ENCODE data around the gene TCAP. TPM values are rescaled to one million over a fixed set of nuclear protein-coding genes. Genes with fewer than 3 reads are reported as not detected.
A peak's percentile ranks its signal among the peaks of the same experiment; 100 is the strongest.

TCAP gene, protein sequence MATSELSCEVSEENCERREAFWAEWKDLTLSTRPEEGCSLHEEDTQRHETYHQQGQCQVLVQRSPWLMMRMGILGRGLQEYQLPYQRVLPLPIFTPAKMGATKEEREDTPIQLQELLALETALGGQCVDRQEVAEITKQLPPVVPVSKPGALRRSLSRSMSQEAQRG
- total RNA-seq: 1 to 10 TPM; 2.3 to 3.0 TPM

GRCh38 chr17:39664581-39665561 lies at the start of gene TCAP:
TSS of gene TCAP (plus strand) at chr17:39665349. CDS start at chr17:39665360, 11 bp downstream.
- Mint-ChIP-seq H3K36me3 (no peaks in the 10 kb centered on the region), H3K9me3 (no peaks in the 10 kb centered on the region), H3K27ac (no peak within 1 kb of the TSS)
- no peak for DNase-seq (ENCODE audit: low spot score in 2 of 2)
- ATAC-seq: no peak

DNA sequence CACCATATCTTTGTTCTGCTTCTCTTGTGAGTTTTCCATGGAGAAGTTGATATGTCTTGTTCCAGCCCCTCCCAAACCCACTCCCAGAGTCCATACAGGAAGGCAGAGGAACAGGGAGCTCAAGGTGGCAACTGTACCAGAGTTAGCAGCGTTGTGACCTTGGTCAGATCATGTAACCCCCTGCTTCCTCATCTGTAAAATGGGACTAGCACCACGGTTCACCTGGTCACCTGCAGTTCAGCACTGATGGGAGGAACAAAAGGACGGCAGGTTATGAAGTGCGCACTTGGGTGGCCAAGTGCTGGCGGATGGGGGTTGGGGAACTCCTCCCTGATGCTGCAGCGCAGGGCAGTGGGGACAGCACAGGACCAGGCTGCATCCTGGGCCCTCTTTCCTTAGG lies 49.7 kb upstream of the TCAP start:
- Mint-ChIP-seq H3K9me3 (no peaks in the 10 kb centered on the region), H3K27ac (no peak overlapping the region), H3K36me3 (no peaks in the 10 kb centered on the region)
- ATAC-seq (no peak), DNase-seq (ENCODE audit: low spot score in 2 of 2) (no peak)

DNA sequence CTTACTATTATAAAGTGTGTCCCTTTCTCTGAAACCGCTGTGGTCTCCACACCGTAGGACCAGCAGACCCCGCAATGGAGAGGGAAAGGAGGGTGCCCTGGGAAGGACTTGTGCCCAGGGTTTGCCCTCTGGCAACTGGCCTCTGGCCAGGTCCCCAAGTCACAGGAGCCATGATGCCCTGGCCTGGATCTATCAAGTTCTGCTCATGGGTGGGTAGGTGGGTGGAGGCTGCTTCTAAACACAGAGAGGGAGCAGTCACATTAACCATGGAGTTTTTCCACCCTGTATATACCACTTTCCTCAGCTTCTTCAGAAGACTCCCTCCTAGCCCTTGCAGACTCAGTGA lies 48.1 kb upstream of the TCAP start:
- Mint-ChIP-seq H3K27ac (no peak overlapping the region), H3K36me3 (no peaks in the 10 kb centered on the region), H3K9me3 (no peaks in the 10 kb centered on the region)
- DNase-seq (ENCODE audit: low spot score in 2 of 2) (no peak), ATAC-seq (no peak)

- no peaks in the 10 kb centered on the region for H3K36me3 Mint-ChIP-seq
- peak; percentile 48 to 66 for DNase-seq (ENCODE audit: low spot score in 2 of 2)
- H3K9me3 Mint-ChIP-seq: no peaks in the 10 kb centered on the region
- no peak overlapping the region for H3K27ac Mint-ChIP-seq
- ATAC-seq: peak; percentile 35 to 49
These were observed 47.5 kb upstream of the TCAP start for GRCh38 chr17:39617446-39618245.

GRCh38 chr17:39618246-39618913 lies 46.8 kb upstream of the TCAP start:
- no peak overlapping the region for H3K27ac Mint-ChIP-seq

GRCh38 chr17:39618956-39619785 lies 46.0 kb upstream of the TCAP start:
- DNase-seq (ENCODE audit: low spot score in 2 of 2) (no peak), ATAC-seq (no peak)
- no peaks in the 10 kb centered on the region for H3K36me3 Mint-ChIP-seq
- no peaks in the 10 kb centered on the region for H3K9me3 Mint-ChIP-seq
- H3K27ac Mint-ChIP-seq: no peak overlapping the region

More at GRCh38 chr17:39618246-39618913, 46.8 kb upstream of the TCAP start:
- ATAC-seq: no peak
- Mint-ChIP-seq H3K36me3 (no peaks in the 10 kb centered on the region), H3K9me3 (no peaks in the 10 kb centered on the region)
- DNase-seq (ENCODE audit: low spot score in 2 of 2): no peak

DNA sequence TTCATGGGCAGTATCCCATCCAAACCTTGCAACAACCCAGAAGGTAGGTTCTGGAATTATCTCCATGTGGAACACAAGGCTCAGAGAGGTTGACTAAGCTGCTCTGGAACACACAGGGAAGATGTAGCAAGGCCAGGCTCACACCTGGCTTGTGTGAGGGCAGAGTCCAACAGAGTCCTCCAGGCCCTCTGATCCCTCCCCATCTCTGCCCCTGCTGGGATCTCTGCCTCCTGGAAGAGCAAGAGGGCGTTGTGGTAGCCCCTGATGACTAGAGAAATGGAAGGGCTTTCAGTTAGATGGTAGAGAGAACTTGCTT lies 45.4 kb upstream of the TCAP start:
- no peaks in the 10 kb centered on the region for H3K9me3 Mint-ChIP-seq
- DNase-seq (ENCODE audit: low spot score in 2 of 2) (no peak), ATAC-seq (no peak)
- H3K36me3 Mint-ChIP-seq: no peaks in the 10 kb centered on the region
- no peak overlapping the region for H3K27ac Mint-ChIP-seq

DNA sequence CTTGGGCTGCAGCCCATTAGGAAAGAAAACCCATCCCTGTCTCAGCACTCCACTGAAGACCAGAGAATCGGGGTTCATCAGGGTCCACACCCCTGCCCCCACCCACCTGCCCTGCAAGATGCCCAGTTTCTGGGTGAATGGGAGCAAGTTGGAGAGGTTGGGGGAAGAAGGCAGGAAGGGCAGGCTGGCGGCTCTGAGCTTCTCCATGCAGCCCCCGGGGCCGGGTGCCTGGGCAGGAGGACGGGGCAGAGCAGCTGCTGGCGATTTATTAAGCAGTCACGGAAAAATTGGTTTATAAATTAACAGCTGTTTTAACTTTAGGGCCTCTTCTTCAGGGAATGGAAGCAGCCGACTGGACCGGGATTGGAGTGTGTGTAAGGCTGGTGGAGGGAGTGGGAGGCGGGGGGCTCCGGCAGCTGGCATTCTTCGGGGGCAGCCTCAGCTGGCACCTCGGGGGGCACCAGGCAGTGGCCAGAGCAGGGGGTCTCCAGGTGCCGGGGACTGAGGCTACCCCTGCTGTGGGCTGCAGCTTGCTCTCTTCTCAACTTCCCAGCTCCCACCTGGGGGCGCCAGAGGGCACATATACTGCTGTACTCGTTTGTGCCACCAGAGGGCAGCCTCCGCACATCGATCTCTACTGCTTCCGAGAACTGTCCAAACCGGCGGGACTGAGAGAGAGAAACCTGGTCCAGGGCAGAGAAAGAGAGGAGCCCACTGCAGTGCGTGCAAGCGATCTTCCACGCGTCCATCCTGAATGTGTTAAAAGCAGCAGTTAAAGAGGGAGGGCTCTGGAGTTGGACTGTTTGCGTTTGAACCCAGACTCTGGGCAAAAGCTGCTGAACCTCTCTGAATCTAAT lies 43.4 kb upstream of the TCAP start:
- ATAC-seq (peak; percentile 63 to 69), DNase-seq (ENCODE audit: low spot score in 2 of 2) (peak; percentile 89 to 98)
- no peaks in the 10 kb centered on the region for H3K9me3 Mint-ChIP-seq
- peak overlapping the region; percentile 38 to 79 for H3K27ac Mint-ChIP-seq
- H3K36me3 Mint-ChIP-seq: no peaks in the 10 kb centered on the region

GRCh38 chr17:39622380-39623006 lies 42.7 kb upstream of the TCAP start:
- H3K9me3 Mint-ChIP-seq: no peaks in the 10 kb centered on the region
- no peaks in the 10 kb centered on the region for H3K36me3 Mint-ChIP-seq
- peak; percentile 76 to 85 for ATAC-seq
- H3K27ac Mint-ChIP-seq: peak overlapping the region; percentile 38 to 79
- DNase-seq (ENCODE audit: low spot score in 2 of 2): peak; percentile 38 to 62

DNA sequence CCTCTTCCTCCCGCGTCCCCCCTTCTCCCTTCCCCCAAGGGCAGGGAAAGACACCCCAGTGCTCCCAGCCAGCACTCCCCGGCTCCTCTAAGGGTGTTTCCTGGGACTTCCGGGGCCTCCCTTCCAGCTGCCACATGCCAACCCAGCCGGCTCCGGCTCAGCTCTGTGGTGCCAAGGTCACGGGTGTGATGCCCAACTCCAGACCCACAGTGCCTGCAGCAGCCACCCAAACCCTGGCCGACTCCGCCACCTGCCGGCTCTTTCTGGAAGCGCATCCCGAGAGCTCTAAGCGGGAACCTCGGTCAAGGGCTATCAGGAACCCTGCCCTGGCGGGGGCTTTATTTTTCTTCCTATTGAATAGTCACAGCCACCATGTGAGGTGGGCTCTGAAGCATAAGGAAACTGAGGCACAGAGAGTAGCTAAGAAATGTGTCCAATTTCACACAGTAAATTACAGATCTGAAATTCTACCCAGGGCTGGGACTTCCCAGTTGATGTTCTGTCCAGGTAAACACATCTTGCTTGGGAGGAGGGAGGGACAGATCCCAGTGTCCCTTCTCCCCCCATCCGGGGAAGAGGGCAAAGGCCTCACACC lies 41.7 kb upstream of the TCAP start:
- ATAC-seq (peak; percentile 52 to 65), DNase-seq (ENCODE audit: low spot score in 2 of 2) (peak; percentile 85 to 95)
- Mint-ChIP-seq H3K9me3 (no peaks in the 10 kb centered on the region), H3K27ac (no peak overlapping the region), H3K36me3 (no peaks in the 10 kb centered on the region)

- Mint-ChIP-seq H3K36me3 (no peaks in the 10 kb centered on the region), H3K9me3 (no peaks in the 10 kb centered on the region), H3K27ac (no peak overlapping the region)
- ATAC-seq (no peak), DNase-seq (ENCODE audit: low spot score in 2 of 2) (no peak)
These were observed 40.8 kb upstream of the TCAP start for GRCh38 chr17:39624313-39624712.

GRCh38 chr17:39625198-39625785 lies 39.9 kb upstream of the TCAP start:
- no peaks in the 10 kb centered on the region for H3K36me3 Mint-ChIP-seq
- ATAC-seq (no peak), DNase-seq (ENCODE audit: low spot score in 2 of 2) (no peak)

GRCh38 chr17:39626171-39627046 lies 38.7 kb upstream of the TCAP start, which contains the start of gene PPP1R1B:
TSS of gene PPP1R1B (plus strand) at chr17:39626952. CDS start at chr17:39627393, 441 bp downstream.
- no peak for DNase-seq (ENCODE audit: low spot score in 2 of 2)
- H3K27ac Mint-ChIP-seq: no peak within 1 kb of the TSS

More at GRCh38 chr17:39625198-39625785, 39.9 kb upstream of the TCAP start:
- H3K27ac Mint-ChIP-seq: no peak overlapping the region
- no peaks in the 10 kb centered on the region for H3K9me3 Mint-ChIP-seq

More at GRCh38 chr17:39626171-39627046, 38.7 kb upstream of the TCAP start, which contains the start of gene PPP1R1B:
- no peaks in the 10 kb centered on the region for H3K9me3 Mint-ChIP-seq
- H3K36me3 Mint-ChIP-seq: no peaks in the 10 kb centered on the region
- ATAC-seq: no peak

All from activated naive CD4-positive, alpha-beta T cell treated with anti-CD3 and anti-CD28 coated beads, Interleukin-2, amount 50 U/mL, for 72 hours (primary cell).